Hepatocyte (in vitro differentiated cells): Measurements from ENCODE around the gene CDC20.

Experiments
- EZH2 ChIP-seq: fragments of 200-600 bp; sonication (generic); IDR thresholded peaks from 2 replicates; pipeline ENCODE4 v1.6.1; 2016; ENCODE audit warnings: antibody characterized with exemption, mild to moderate bottlenecking, borderline replicate concordance
- EZH2phosphoT487 ChIP-seq: fragments of 200-600 bp; sonication (generic); IDR thresholded peaks from one replicate; pipeline ENCODE4 v1.6.1; 2018; ENCODE audit warnings: antibody characterized with exemption, mild to moderate bottlenecking, low read depth, moderate library complexity; ENCODE audit not compliant: unreplicated experiment, severe bottlenecking
- TF ChIP-seq, protein P1 (sequence below): fragments of 200-600 bp; sonication (generic); IDR thresholded peaks from 2 replicates; pipeline ENCODE4 v1.5.1; 2016; ENCODE audit warnings: antibody characterized with exemption, mild to moderate bottlenecking; ENCODE audit not compliant: poor library complexity

DNA sequence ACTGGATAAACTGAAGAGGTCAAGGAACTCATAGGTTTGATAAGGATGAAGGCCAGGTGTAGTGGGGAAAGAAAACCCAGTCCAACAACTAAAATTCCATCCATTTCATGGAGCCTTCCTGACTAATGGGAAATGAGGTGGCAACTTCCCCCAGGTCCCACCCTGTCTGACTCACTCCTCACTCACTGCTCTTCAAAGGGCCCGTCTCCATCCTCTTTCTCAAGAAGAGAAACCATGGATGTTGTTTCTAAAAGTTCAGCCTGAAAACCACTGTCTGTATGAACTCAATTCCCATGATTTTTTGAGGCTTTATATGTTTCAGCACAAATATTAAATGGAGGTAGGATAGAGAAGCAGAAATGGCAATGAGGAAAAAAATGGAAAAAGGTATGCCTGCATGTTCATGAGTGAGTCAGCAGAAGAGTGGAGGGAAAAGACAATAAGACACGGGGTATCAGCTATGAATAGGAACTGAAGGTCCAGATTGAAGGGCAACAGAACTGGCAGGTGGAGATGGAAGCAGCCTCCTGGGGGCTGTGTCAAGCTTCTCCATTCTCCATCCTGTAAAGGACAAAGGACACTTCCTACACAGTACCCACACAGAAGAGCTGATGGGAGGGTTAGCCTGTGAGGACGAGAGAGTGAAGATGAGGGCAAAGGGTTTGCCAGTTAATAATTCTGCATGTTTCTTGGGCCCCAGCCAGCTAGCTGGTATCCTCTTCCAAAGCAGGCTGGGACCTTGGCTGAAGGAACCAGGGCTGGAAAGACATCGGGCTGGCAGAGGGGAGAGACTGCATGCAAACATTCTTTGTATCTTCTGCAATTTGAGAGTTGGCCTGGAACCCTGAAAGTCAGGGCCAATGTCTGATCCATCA, 14.5 kb downstream of the CDC20 start:
- TF ChIP-seq, protein P1, sequence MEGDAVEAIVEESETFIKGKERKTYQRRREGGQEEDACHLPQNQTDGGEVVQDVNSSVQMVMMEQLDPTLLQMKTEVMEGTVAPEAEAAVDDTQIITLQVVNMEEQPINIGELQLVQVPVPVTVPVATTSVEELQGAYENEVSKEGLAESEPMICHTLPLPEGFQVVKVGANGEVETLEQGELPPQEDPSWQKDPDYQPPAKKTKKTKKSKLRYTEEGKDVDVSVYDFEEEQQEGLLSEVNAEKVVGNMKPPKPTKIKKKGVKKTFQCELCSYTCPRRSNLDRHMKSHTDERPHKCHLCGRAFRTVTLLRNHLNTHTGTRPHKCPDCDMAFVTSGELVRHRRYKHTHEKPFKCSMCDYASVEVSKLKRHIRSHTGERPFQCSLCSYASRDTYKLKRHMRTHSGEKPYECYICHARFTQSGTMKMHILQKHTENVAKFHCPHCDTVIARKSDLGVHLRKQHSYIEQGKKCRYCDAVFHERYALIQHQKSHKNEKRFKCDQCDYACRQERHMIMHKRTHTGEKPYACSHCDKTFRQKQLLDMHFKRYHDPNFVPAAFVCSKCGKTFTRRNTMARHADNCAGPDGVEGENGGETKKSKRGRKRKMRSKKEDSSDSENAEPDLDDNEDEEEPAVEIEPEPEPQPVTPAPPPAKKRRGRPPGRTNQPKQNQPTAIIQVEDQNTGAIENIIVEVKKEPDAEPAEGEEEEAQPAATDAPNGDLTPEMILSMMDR = no peak
- no peak for TF ChIP-seq EZH2
- TF ChIP-seq EZH2phosphoT487 = no peak
